Astrocyte of the hippocampus (primary cell): ENCODE data around the gene TMEM63B.
"Not testable (repeated sequence)": the region's sequence is repeated elsewhere in the genome, so short reads cannot be mapped to it uniquely, and the experiment has no call there.

Source experiments
- DNase-seq: peaks from one replicate; pipeline ENCODE4 v3.0.0; 2011; ENCODE audit warnings: low read depth, low spot score

Gene TMEM63B

GRCh38 chr6:44193307-44193910 is 66.1 kb downstream of the TMEM63B start:
- DNase-seq = no peak

GRCh38 chr6:44194326-44194725 is 67.0 kb downstream of the TMEM63B start:
- no peak for DNase-seq

GRCh38 chr6:44196351-44196750 is 69.0 kb downstream of the TMEM63B start:
- DNase-seq = not testable (repeated sequence)

GRCh38 chr6:44198684-44199083 is 71.3 kb downstream of the TMEM63B start:
- no peak for DNase-seq

GRCh38 chr6:44199883-44200282 is 72.5 kb downstream of the TMEM63B start:
- DNase-seq = no peak

- no peak for DNase-seq
These were observed 73.8 kb downstream of the TMEM63B start for GRCh38 chr6:44201200-44201599.

- no peak for DNase-seq
These were observed 74.4 kb downstream of the TMEM63B start for GRCh38 chr6:44201638-44202303.

GRCh38 chr6:44202332-44202971 is 75.1 kb downstream of the TMEM63B start:
- DNase-seq = no peak

GRCh38 chr6:44202972-44203750 is 75.8 kb downstream of the TMEM63B start:
- no peak for DNase-seq

- DNase-seq = no peak
These were observed 76.6 kb downstream of the TMEM63B start for GRCh38 chr6:44203955-44204354.
